Measurements from ENCODE around the gene KATNIP.

The KATNIP gene

GRCh38 chr16:27520982-27521673 lies 28.8 kb upstream of the KATNIP start:
- TF ChIP-seq CTCF (IDR thresholded peaks at IDR 0.05; ENCODE audit: borderline replicate concordance, insufficient read depth, low read depth, low read length), result no peak
- H3K4me3 ChIP-seq (ENCODE audit: low read depth, low read length), result no peak overlapping the region

GRCh38 chr16:27522173-27522707 lies 27.7 kb upstream of the KATNIP start:
- no peak overlapping the region for H3K4me3 ChIP-seq (ENCODE audit: low read depth, low read length)
- no peak for TF ChIP-seq CTCF (IDR thresholded peaks at IDR 0.05; ENCODE audit: borderline replicate concordance, insufficient read depth, low read depth, low read length)

GRCh38 chr16:27526180-27526579 lies 23.8 kb upstream of the KATNIP start:
- TF ChIP-seq CTCF (IDR thresholded peaks at IDR 0.05; ENCODE audit: borderline replicate concordance, insufficient read depth, low read depth, low read length), result no peak
- H3K4me3 ChIP-seq (ENCODE audit: low read depth, low read length), result no peak overlapping the region

- no peak overlapping the region for H3K4me3 ChIP-seq (ENCODE audit: low read depth, low read length)
- no peak for TF ChIP-seq CTCF (IDR thresholded peaks at IDR 0.05; ENCODE audit: borderline replicate concordance, insufficient read depth, low read depth, low read length)
Measured at GRCh38 chr16:27528294-27528693, 21.6 kb upstream of the KATNIP start.

- no peak for TF ChIP-seq CTCF (IDR thresholded peaks at IDR 0.05; ENCODE audit: borderline replicate concordance, insufficient read depth, low read depth, low read length)
- no peak overlapping the region for H3K4me3 ChIP-seq (ENCODE audit: low read depth, low read length)
Measured at GRCh38 chr16:27529962-27530361, 20.0 kb upstream of the KATNIP start.

GRCh38 chr16:27531186-27531585 lies 18.8 kb upstream of the KATNIP start:
- no peak for TF ChIP-seq CTCF (IDR thresholded peaks at IDR 0.05; ENCODE audit: borderline replicate concordance, insufficient read depth, low read depth, low read length)
- no peak overlapping the region for H3K4me3 ChIP-seq (ENCODE audit: low read depth, low read length)

Measured in GM12875 (cell line).